ENCODE measurements around the gene FIBP.

The FIBP gene

DNA sequence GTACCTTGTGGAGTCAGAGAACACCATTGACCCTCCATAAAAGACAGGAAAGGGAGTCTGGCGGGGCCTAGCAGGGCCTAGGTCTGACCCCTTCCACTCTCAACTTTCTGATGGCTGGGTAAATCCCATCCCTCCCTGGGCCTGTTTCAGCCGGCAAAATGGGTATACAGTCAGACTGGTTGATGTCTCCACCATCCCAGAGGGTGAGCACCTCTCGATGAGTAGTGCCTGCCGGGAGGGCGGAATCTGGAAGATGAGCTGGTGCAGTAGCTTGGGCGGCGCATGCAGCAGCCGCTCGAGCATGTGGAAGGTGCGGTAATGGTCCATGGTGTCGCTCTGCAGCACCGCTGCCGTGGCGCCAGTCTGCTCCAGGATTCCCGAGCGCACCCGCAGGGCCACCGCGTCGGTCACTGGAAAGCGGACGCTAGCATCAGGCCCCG, 528 bp downstream of the FIBP start:
- peak; percentile 83 for DNase-seq

GRCh38 chr11:65886826-65887722, 1.2 kb downstream of the FIBP start:
- no peak for DNase-seq

DNA sequence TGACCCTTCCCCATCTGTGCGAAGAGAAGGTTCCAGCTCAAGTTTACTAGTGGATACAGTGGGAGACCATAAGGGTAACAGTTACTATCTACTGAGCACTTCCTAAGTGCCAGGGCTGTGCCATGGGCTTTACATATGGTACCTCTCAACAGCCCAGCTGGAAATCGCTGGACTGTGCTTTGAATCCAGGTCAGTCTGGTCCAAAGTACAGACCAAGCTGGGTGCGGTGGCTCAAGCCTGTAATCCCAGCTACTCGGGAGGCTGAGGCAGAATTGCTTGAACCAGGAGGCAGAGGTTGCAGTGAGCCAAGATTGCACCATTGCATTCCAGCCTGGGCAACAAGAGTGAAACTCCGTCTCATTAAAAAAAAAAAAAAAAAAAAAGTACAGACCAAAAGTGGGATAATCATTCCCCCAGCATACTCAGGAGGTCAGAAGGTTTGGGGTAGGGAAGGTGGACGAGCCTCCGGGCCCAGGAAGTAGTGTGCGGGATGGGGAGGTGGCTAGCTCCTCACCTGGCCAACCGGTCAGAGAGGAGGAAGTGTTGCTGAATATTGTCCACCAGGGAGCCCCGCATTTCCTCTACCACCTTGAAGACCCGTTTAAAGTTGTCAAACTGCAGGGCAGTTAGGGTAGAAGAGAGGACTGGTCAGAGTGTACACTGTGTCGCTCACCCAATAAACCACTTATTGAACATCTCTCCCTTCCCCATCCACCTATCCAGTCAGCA, 2.3 kb downstream of the FIBP start:
- no peak for DNase-seq

DNA sequence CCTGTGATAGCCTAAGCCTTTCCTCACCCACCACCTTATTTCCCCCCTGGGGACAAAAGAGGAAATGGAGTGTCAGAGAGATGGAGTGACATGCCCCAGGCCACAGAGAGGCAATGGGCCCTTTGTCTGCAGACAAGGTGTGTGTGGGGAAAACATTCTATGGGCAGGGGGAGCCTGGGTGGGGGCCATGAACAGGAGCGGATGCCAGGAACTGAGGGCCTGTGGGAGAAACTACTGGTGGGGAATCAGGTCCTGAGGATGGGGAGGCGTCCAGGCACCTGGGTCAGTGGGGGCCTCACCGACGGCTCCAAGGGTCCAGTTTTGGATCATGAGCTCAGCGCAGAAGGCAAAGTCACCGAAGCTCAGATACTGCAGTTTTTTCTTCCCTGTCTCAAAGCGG, 3.0 kb downstream of the FIBP start:
- DNase-seq: no peak

GRCh38 chr11:65884716-65885092, 3.6 kb downstream of the FIBP start:
- peak; percentile 87 for DNase-seq

DNA sequence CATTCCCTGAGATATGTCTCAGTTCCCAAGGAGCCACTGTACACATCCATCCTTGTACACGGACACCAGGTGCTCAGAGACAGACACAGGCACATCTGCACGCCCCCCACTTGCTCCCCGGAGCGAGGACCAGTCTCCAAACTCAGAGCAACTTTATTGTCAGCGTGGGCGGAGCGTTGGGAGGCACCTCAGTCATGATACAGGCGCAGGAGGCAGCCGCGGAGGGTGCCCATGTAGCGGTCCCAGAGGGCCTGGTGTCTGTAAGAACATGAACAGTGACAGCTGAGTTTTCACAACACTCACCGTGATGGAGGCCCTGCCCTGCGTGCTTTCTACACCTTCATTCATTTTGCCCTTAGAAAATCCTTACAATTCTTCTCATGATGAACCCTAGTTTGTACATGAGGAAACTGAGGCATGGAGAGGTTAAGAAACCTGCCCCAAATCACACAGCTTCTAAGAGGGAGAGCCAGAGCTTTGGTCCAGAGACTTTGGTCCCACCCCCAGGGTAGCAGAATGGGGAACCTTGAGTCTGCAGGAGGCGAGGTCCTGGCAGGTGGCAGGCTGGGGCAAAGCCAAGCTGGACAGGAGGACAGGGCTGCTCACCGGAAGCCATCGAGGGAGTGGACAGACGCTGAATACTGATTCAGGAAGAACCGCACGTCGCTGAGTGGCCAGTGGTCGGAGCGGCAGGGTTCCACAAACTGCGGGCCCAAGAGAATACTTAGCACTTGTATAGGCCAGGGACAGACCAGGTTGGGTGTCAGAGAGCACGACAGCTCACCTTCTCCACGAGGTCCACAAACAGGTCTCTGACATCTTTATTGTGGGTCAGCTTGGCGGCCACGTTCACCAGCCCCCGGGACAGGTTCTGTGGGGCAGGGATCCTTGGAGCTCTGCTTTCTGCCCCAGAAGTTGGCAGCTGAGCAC, 4.2 kb downstream of the FIBP start:
- DNase-seq: no peak

DNA sequence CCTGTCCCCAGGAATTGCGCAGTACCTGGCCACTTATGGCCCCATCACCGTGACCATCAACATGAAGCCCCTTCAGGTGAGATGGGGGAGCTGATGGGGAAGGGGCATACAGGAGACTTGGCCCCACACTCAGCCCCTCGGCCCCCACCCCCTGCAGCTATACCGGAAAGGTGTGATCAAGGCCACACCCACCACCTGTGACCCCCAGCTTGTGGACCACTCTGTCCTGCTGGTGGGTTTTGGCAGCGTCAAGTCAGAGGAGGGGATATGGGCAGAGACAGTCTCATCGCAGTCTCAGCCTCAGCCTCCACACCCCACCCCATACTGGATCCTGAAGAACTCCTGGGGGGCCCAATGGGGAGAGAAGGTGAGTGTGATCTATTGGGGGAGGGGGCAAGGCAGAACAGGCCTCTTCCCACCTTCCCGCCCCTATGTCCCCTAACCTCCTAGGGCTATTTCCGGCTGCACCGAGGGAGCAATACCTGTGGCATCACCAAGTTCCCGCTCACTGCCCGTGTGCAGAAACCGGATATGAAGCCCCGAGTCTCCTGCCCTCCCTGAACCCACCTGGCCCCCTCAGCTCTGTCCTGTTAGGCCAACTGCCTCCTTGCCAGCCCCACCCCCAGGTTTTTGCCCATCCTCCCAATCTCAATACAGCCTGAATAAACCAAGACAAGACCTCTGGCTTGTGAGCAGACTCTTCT, 5.1 kb downstream of the FIBP start:
- no peak for DNase-seq

GRCh38 chr11:65882120-65883057, 5.9 kb downstream of the FIBP start:
- no peak for DNase-seq

GRCh38 chr11:65880844-65881421, 7.3 kb downstream of the FIBP start:
- DNase-seq: no peak

DNA sequence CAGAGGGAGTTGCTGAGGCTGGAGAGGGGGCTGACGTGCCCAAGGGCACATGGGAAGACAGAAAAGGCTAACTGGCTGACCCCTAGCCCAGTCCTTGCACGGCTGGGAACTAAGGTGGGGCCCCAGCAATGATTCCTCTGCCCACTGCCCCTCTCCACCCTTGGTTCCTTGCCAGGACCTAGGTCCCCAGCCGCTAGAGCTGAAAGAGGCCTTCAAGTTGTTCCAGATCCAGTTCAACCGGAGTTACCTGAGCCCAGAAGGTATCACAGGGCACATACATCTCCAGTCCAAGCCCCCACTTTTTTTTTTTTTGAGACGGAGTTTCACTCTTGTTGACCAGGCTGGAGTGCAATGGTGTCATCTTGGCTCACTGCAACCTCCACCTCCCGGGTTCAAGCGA, 8.2 kb downstream of the FIBP start:
- DNase-seq: no peak

GRCh38 chr11:65879617-65880016, 8.7 kb downstream of the FIBP start, which contains the start of gene CTSW:
Gene CTSW, plus strand, starts transcription at chr11:65879837. Its CDS starts 18 bp downstream, at chr11:65879855.
- DNase-seq: no peak

GRCh38 chr11:65873318-65874156, 14.7 kb downstream of the FIBP start:
- DNase-seq: peak; percentile 97

GRCh38 chr11:65872586-65873317, 15.5 kb downstream of the FIBP start, which contains the start of gene EFEMP2:
Gene EFEMP2, minus strand, starts transcription at chr11:65872800. Its CDS starts 446 bp downstream, at chr11:65872354.
- DNase-seq: peak; percentile 45

DNA sequence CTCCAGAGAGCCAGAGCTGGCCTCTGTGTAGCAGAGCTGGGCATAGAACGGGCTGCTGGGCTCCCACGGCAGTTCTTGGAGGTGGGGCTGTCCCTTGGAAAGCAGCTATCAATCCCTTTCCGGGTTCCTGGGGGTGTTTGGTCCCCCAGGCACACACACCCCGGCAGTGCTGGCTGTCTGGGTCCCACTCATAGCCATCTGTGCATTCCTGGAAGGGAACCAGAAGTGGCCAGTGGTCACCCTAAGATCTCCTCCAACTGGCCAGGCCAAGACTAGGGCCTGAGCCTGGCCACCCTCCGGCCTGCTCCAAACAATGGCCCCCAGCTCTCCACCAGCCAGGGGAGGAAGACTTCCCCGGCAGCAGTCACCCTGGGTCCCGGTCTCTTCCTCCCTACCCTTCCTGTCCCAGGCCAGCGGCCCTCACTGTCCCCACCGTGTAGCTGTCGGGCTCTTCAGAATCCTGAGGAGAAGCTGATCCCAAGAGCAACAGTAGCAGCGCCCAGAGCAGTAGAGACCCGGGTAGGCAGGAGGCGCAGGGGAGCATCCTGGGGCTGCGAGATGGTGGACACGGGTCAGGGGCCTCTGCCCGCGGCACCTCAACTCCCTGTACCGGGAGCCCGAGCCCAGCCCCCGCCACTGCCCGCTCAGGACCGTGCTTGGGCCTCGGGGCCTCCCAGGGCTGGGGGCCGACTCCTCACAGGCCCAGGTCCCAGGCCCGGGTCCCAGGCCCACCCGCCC, 16.3 kb downstream of the FIBP start:
- no peak for DNase-seq

GRCh38 chr11:65870706-65871681, 17.3 kb downstream of the FIBP start:
- DNase-seq: peak; percentile 72

- no peak for DNase-seq
Measured at GRCh38 chr11:65870307-65870658, 18.0 kb downstream of the FIBP start.

Data from DMS53 (cell line).